Esophagus squamous epithelium (tissue), 4 donors: ENCODE measurements around the gene TUT4.

Source experiments
- CTCF ChIP-seq, 6 experiments: fragments of 450-650 bp in 4 of 6; fragments of 200-600 bp in 2 of 6; sonication (generic) in 2 of 6; IDR thresholded peaks; one replicate each; pipeline ENCODE4 v1.5.1; 2016 to 2019; ENCODE audit warnings: antibody characterized with exemption in 6 of 6, mild to moderate bottlenecking in 4 of 6, moderate library complexity in 4 of 6
- POLR2A ChIP-seq, 4 donors: fragments of 450-650 bp; IDR thresholded peaks; one replicate each; pipeline ENCODE4 v1.6.1; 2017; ENCODE audit warnings: antibody characterized with exemption in 4 of 4, mild to moderate bottlenecking in 4 of 4, moderate library complexity in 3 of 4

- no peak for TF ChIP-seq CTCF (IDR thresholded peaks at IDR 0.05)
- TF ChIP-seq POLR2A (IDR thresholded peaks at IDR 0.05), result no peak
Observed at GRCh38 chr1:52533713-52534112, 19.2 kb downstream of the TUT4 start.
